Measurements from ENCODE around the gene CD3D. TPM values are rescaled to one million over a fixed set of nuclear protein-coding genes. Genes with fewer than 3 reads are reported as not detected.

CD3D gene
- total and polyA plus RNA-seq, 4 donors, result not detected

DNA sequence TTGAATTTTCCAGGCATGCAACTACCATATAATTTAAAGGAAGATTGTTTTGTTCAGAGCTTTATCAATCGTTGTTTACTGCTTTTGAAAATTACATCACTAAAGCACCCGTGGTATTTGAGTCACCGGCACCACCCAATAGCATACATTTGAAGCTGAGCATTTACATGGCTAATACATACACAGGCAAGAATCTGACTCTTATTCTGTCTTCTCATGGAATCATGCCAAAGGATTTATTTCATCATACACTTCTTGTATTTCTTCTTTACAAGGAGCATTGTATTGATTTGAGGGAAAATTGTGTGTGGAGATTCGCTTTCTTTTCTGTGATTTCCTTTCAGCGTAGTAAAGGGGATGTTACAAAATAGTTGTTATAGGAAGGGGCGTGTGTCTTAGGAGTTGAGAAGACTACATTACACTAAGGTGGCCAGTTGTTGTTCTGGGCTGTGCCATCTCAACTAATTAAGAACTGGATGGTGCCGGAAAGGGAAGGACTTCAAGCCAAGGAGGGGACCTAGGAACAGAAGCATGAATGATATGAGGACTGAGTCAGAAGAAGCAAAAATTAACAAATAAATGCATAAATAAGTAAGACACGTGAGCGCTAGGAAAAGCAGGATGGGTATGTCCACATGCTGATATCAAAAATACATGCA is 50.9 kb downstream of the CD3D start:
- Histone ChIP-seq H3K36me3 (ENCODE audit: control insufficient read depth, insufficient read depth, low read length) (no peaks in the 10 kb centered on the region), H3K27me3 (ENCODE audit: control insufficient read depth, insufficient read depth, low read length) (peaks cover 5% of the 10 kb centered on the region), H3K9me3 (ENCODE audit: control insufficient read depth, insufficient read depth, low read length) (no peaks in the 10 kb centered on the region), H3K27ac (ENCODE audit: low read depth, low read length) (no peak overlapping the region), H3K4me3 (ENCODE audit: low read depth, low read length) (no peak overlapping the region), H3K4me1 (ENCODE audit: control insufficient read depth, insufficient read depth, low read length) (no peaks in the 10 kb centered on the region)
- DNase-seq (ENCODE audit: low read depth in 4 of 6, low spot score in 6 of 6), result no peak
- WGBS (ENCODE audit: insufficient coverage), result 77% methylated on average over 5 of the region's 9 CpGs

DNA sequence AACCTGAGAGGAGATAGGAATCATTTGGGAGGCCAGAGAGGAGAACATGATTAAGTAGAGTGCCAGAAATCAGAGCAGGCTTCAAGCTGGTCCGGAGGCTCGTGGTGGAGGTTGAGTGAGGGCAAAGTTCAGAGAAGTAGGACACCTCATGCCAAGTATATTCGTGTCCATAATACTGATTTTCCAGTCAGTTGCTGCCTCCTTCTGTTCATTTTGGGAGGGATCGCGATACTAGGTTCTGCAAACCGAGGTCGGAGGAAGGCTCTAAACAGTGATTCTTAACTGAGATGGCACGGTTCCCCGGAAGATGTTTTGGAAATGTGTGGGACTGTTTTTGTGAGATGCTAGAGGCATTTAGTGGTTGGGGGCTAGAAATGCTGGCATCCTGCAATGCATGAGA is 51.6 kb downstream of the CD3D start:
- WGBS (ENCODE audit: insufficient coverage), result 28% methylated on average over 7 of the region's 9 CpGs
- H3K4me1 ChIP-seq (ENCODE audit: control insufficient read depth, insufficient read depth, low read length), result no peaks in the 10 kb centered on the region
- H3K4me3 ChIP-seq (ENCODE audit: low read depth, low read length), result no peak overlapping the region
- peak in 1 of 6 donors; percentile 10 for DNase-seq (ENCODE audit: low read depth in 4 of 6, low spot score in 6 of 6)
- H3K27ac ChIP-seq (ENCODE audit: low read depth, low read length), result no peak overlapping the region
- peaks cover 5% of the 10 kb centered on the region for H3K27me3 ChIP-seq (ENCODE audit: control insufficient read depth, insufficient read depth, low read length)
- H3K36me3 ChIP-seq (ENCODE audit: control insufficient read depth, insufficient read depth, low read length), result no peaks in the 10 kb centered on the region
- H3K9me3 ChIP-seq (ENCODE audit: control insufficient read depth, insufficient read depth, low read length), result no peaks in the 10 kb centered on the region

DNA sequence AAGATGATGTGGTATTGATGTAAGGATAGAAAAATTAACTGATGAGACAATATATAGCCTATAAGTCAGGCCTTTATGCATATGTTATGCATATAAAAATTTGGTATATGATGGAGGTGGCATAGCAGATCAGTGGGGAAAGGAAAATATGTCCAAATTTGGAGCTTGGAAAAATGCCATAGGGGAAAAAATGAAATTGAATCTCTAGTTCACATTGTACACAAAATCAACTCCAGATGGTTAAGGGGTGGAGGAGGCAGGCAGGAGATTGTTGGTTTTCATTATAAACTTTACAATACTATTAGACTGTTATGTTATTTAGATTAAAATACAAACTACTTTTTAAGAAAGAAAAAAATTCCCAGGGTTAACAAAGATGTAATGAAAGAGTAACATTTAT is 53.1 kb downstream of the CD3D start:
- Histone ChIP-seq H3K27ac (ENCODE audit: low read depth, low read length) (no peak overlapping the region), H3K4me1 (ENCODE audit: control insufficient read depth, insufficient read depth, low read length) (no peaks in the 10 kb centered on the region), H3K36me3 (ENCODE audit: control insufficient read depth, insufficient read depth, low read length) (no peaks in the 10 kb centered on the region), H3K27me3 (ENCODE audit: control insufficient read depth, insufficient read depth, low read length) (peaks cover 5% of the 10 kb centered on the region), H3K9me3 (ENCODE audit: control insufficient read depth, insufficient read depth, low read length) (no peaks in the 10 kb centered on the region), H3K4me3 (ENCODE audit: low read depth, low read length) (no peak overlapping the region)
- no peak for DNase-seq (ENCODE audit: low read depth in 4 of 6, low spot score in 6 of 6)

Small RNA genes within 50 kb of the gene (small RNA-seq; reads per million reads assigned to genes)
- gene AP001582.1 (ENCODE audit: low replicate concordance), result not detected

Other genes starting within 250 kb of the CD3D start
- gene SCN4B, start 189.9 kb downstream of the CD3D start, total RNA-seq, result 10 to 100 TPM; 12.5 to 30.5 TPM
- 10 to 100 TPM; 30.7 to 31.2 TPM for gene SCN4B, start 189.9 kb downstream of the CD3D start, polyA plus RNA-seq (ENCODE audit: insufficient read length in 2 of 2)
- 10 to 100 TPM; 12.6 to 24.6 TPM for gene SCN2B, start 166.1 kb downstream of the CD3D start, total RNA-seq
- gene SCN2B, start 166.1 kb downstream of the CD3D start, polyA plus RNA-seq (ENCODE audit: insufficient read length in 2 of 2), result 10 to 100 TPM; 12.6 to 16.2 TPM
- gene JAML, start 117.7 kb downstream of the CD3D start, total RNA-seq, result 1 to 10 TPM; 8.9 to 9.2 TPM
- 1 to 10 TPM in 1 of 2 donors, under 1 TPM in 1; 0.52 to 1.5 TPM for gene JAML, start 117.7 kb downstream of the CD3D start, polyA plus RNA-seq (ENCODE audit: insufficient read length in 2 of 2)
- gene MPZL3, start 90.3 kb downstream of the CD3D start, total RNA-seq, result 1 to 10 TPM; 4.2 to 5.8 TPM
- gene MPZL3, start 90.3 kb downstream of the CD3D start, polyA plus RNA-seq (ENCODE audit: insufficient read length in 2 of 2), result 1 to 10 TPM; 1.4 to 1.6 TPM
- gene MPZL2, start 78.4 kb downstream of the CD3D start, total RNA-seq, result 10 to 100 TPM; 19.5 to 50.6 TPM
- 10 to 100 TPM in 1 of 2 donors, 1 to 10 TPM in 1; 2.0 to 13.3 TPM for gene MPZL2, start 78.4 kb downstream of the CD3D start, polyA plus RNA-seq (ENCODE audit: insufficient read length in 2 of 2)
- gene CD3E, start 38.0 kb downstream of the CD3D start, total RNA-seq, result under 1 TPM in 1 of 2 donors, not detected in 1; 0.20 TPM
- not detected for gene CD3E, start 38.0 kb downstream of the CD3D start, polyA plus RNA-seq (ENCODE audit: insufficient read length in 2 of 2)
- gene CD3G, start 1.6 kb upstream of the CD3D start, total RNA-seq, result under 1 TPM; 0.17 to 0.20 TPM
- gene CD3G, start 1.6 kb upstream of the CD3D start, polyA plus RNA-seq (ENCODE audit: insufficient read length in 2 of 2), result under 1 TPM; 0.27 to 0.50 TPM
- 10 to 100 TPM; 56.9 to 62.8 TPM for gene UBE4A, start 16.9 kb upstream of the CD3D start, total RNA-seq
- 10 to 100 TPM; 32.0 to 43.8 TPM for gene UBE4A, start 16.9 kb upstream of the CD3D start, polyA plus RNA-seq (ENCODE audit: insufficient read length in 2 of 2)
- 100 to 1,000 TPM in 1 of 2 donors, 10 to 100 TPM in 1; 47.1 to 278 TPM for gene ATP5MG, start 58.9 kb upstream of the CD3D start, total RNA-seq
- gene ATP5MG, start 58.9 kb upstream of the CD3D start, polyA plus RNA-seq (ENCODE audit: insufficient read length in 2 of 2), result 100 to 1,000 TPM; 381 to 398 TPM
- gene KMT2A, start 93.8 kb upstream of the CD3D start, total RNA-seq, result 10 to 100 TPM; 45.6 to 66.8 TPM
- gene KMT2A, start 93.8 kb upstream of the CD3D start, polyA plus RNA-seq (ENCODE audit: insufficient read length in 2 of 2), result 10 to 100 TPM; 44.6 to 45.5 TPM
- gene TTC36, start 184.8 kb upstream of the CD3D start, total RNA-seq, result 1 to 10 TPM in 1 of 2 donors, under 1 TPM in 1; 0.99 to 1.6 TPM
- 1 to 10 TPM; 3.3 to 3.5 TPM for gene TTC36, start 184.8 kb upstream of the CD3D start, polyA plus RNA-seq (ENCODE audit: insufficient read length in 2 of 2)
- gene TMEM25, start 188.5 kb upstream of the CD3D start, total RNA-seq, result 10 to 100 TPM; 20.9 to 29.4 TPM
- 10 to 100 TPM; 43.2 to 59.5 TPM for gene TMEM25, start 188.5 kb upstream of the CD3D start, polyA plus RNA-seq (ENCODE audit: insufficient read length in 2 of 2)
- gene IFT46, start 223.2 kb upstream of the CD3D start, total RNA-seq, result 10 to 100 TPM; 50.9 to 60.1 TPM
- gene IFT46, start 223.2 kb upstream of the CD3D start, polyA plus RNA-seq (ENCODE audit: insufficient read length in 2 of 2), result 10 to 100 TPM; 48.1 to 50.8 TPM
- 100 to 1,000 TPM in 1 of 2 donors, 10 to 100 TPM in 1; 98.4 to 107 TPM for gene ARCN1, start 229.7 kb upstream of the CD3D start, total RNA-seq
- gene ARCN1, start 229.7 kb upstream of the CD3D start, polyA plus RNA-seq (ENCODE audit: insufficient read length in 2 of 2), result 100 to 1,000 TPM; 129 to 131 TPM

Data from spinal cord (tissue), 10 donors.